H9 (cell line): ENCODE results near the gene DLX6. TPM values are rescaled to one million over a fixed set of nuclear protein-coding genes. Genes with fewer than 3 reads are reported as not detected.

Experiments
- DNase-seq: peaks from one replicate; pipeline ENCODE4 v3.0.0-alpha.2; 2017
- H2AFZ ChIP-seq: one replicate; pipeline ENCODE4 v1.6.1; 2013; ENCODE audit warnings: mild to moderate bottlenecking, low read length, control low read depth, moderate library complexity
- H2AK5ac ChIP-seq: 2 replicates; pipeline ENCODE4 v1.6.1; 2013; ENCODE audit warnings: low read length, control low read depth, mixed read lengths; ENCODE audit not compliant: insufficient read length
- H2BK120ac ChIP-seq: one replicate; pipeline ENCODE4 v1.6.1; 2013; ENCODE audit warnings: low read depth, mild to moderate bottlenecking, low read length, control low read depth, inconsistent platforms; ENCODE audit not compliant: poor library complexity, severe bottlenecking
- H2BK12ac ChIP-seq: 2 replicates; pipeline ENCODE4 v1.6.1; 2013; ENCODE audit warnings: low read length, control low read depth, mixed read lengths, low read depth; ENCODE audit not compliant: insufficient read length
- H2BK15ac ChIP-seq: 2 replicates; pipeline ENCODE4 v1.6.1; 2013; ENCODE audit warnings: low read depth, low read length, control low read depth
- H2BK20ac ChIP-seq: one replicate; pipeline ENCODE4 v1.6.1; 2013; ENCODE audit warnings: low read depth, mild to moderate bottlenecking, low read length, control low read depth, inconsistent platforms; ENCODE audit not compliant: poor library complexity, severe bottlenecking
- H2BK5ac ChIP-seq: 2 replicates; pipeline ENCODE4 v1.6.1; 2013; ENCODE audit warnings: low read length, control low read depth, mixed read lengths; ENCODE audit not compliant: insufficient read length
- H3K14ac ChIP-seq: 2 replicates; pipeline ENCODE4 v1.6.1; 2013; ENCODE audit warnings: low read length, control low read depth; ENCODE audit not compliant: insufficient read depth
- H3K18ac ChIP-seq: 2 replicates; pipeline ENCODE4 v1.6.1; 2013; ENCODE audit warnings: low read depth, mild to moderate bottlenecking, mixed read lengths, low read length, control low read depth; ENCODE audit not compliant: insufficient read length
- H3K23ac ChIP-seq: 2 replicates; pipeline ENCODE4 v1.6.1; 2013; ENCODE audit warnings: low read length, control low read depth, mixed read lengths, low read depth; ENCODE audit not compliant: insufficient read length
- H3K23me2 ChIP-seq: 2 replicates; pipeline ENCODE4 v1.6.1; 2013; ENCODE audit warnings: low read depth, mild to moderate bottlenecking, mixed read lengths, low read length, control low read depth; ENCODE audit not compliant: insufficient read length, poor library complexity, severe bottlenecking
- H3K27ac ChIP-seq: 2 replicates; pipeline ENCODE4 v1.5.1; 2013; ENCODE audit warnings: low read length, control low read depth, mixed read lengths, low read depth; ENCODE audit not compliant: insufficient read length
- H3K27me3 ChIP-seq: 2 replicates; pipeline ENCODE4 v1.6.1; 2013; ENCODE audit warnings: low read length, control low read depth, inconsistent platforms; ENCODE audit not compliant: insufficient read depth
- H3K4ac ChIP-seq: 2 replicates; pipeline ENCODE4 v1.6.1; 2013; ENCODE audit warnings: low read depth, mild to moderate bottlenecking, control low read depth, inconsistent platforms, low read length, moderate library complexity
- H3K4me1 ChIP-seq: 2 replicates; pipeline ENCODE4 v1.6.1; 2013; ENCODE audit warnings: low read length, control low read depth, inconsistent platforms; ENCODE audit not compliant: insufficient read depth
- H3K4me2 ChIP-seq: 2 replicates; pipeline ENCODE4 v1.6.1; 2013; ENCODE audit warnings: low read length, control low read depth, mixed read lengths; ENCODE audit not compliant: insufficient read length, insufficient read depth
- H3K56ac ChIP-seq: 2 replicates; pipeline ENCODE4 v1.6.1; 2013; ENCODE audit warnings: low read depth, mild to moderate bottlenecking, mixed read lengths, low read length, control low read depth; ENCODE audit not compliant: insufficient read length
- H3K79me1 ChIP-seq: 2 replicates; pipeline ENCODE4 v1.6.1; 2013; ENCODE audit warnings: low read depth, mild to moderate bottlenecking, moderate library complexity, low read length, control low read depth, inconsistent platforms; ENCODE audit not compliant: insufficient read depth, poor library complexity, severe bottlenecking
- H3K79me2 ChIP-seq: 2 replicates; pipeline ENCODE4 v1.6.1; 2013; ENCODE audit warnings: low read length, control low read depth, inconsistent platforms; ENCODE audit not compliant: insufficient read depth
- H3K9ac ChIP-seq: 2 replicates; pipeline ENCODE4 v1.6.1; 2013; ENCODE audit warnings: low read length, control low read depth, mixed read lengths; ENCODE audit not compliant: insufficient read length; ENCODE audit errors: extremely low read depth
- H3K9me3 ChIP-seq: one replicate; pipeline ENCODE4 v1.6.1; 2013; ENCODE audit warnings: low read depth, low read length, inconsistent platforms; ENCODE audit not compliant: control insufficient read depth
- H3T11ph ChIP-seq: one replicate; pipeline ENCODE4 v1.6.1; 2013; ENCODE audit warnings: mild to moderate bottlenecking, low read length, control low read depth, inconsistent platforms
- H4K20me1 ChIP-seq: one replicate; pipeline ENCODE4 v1.6.1; 2013; ENCODE audit not compliant: control insufficient read depth, insufficient read length, insufficient read depth
- H4K5ac ChIP-seq: 2 replicates; pipeline ENCODE4 v1.6.1; 2013; ENCODE audit warnings: low read depth, mild to moderate bottlenecking, mixed read lengths, low read length, control low read depth; ENCODE audit not compliant: insufficient read length
- H4K8ac ChIP-seq: replicated peaks from 2 replicates; pipeline ENCODE4 v1.6.1; 2013; ENCODE audit warnings: low read length, control low read depth, mixed read lengths, low read depth; ENCODE audit not compliant: insufficient read length
- H4K91ac ChIP-seq: 2 replicates; pipeline ENCODE4 v1.6.1; 2013; ENCODE audit warnings: low read depth, mild to moderate bottlenecking, moderate library complexity, mixed read lengths, low read length, control low read depth; ENCODE audit not compliant: insufficient read length
- H3K27ac Mint-ChIP-seq, 3 experiments: 2 replicates in 2 of 3; 3 replicates in 1 of 3; pipeline ENCODE4 v1.8.0; 2020 to 2021; ENCODE audit warnings: mixed read lengths in 3 of 3, mild to moderate bottlenecking in 1 of 3, moderate library complexity in 1 of 3
- H3K27me3 Mint-ChIP-seq: 2 replicates; pipeline ENCODE4 v1.8.0; 2021; ENCODE audit warnings: low read depth, mild to moderate bottlenecking, moderate library complexity, mixed read lengths
- H3K36me3 Mint-ChIP-seq, 3 experiments: 2 replicates in 2 of 3; 3 replicates in 1 of 3; pipeline ENCODE4 v1.8.0; 2020 to 2021; ENCODE audit warnings: low read depth in 3 of 3, mixed read lengths in 3 of 3; ENCODE audit not compliant: insufficient read depth in 1 of 3
- H3K4me1 Mint-ChIP-seq, 2 experiments: 2 replicates each; pipeline ENCODE4 v1.8.0; 2020; ENCODE audit warnings: mixed read lengths in 2 of 2
- H3K4me3 Mint-ChIP-seq, 2 experiments: 2 replicates in 1 of 2; 3 replicates in 1 of 2; pipeline ENCODE4 v1.8.0; 2020 to 2021; ENCODE audit warnings: mild to moderate bottlenecking in 2 of 2, mixed read lengths in 2 of 2, moderate library complexity in 1 of 2
- H3K9me3 Mint-ChIP-seq, 2 experiments: 2 replicates in 1 of 2; 3 replicates in 1 of 2; pipeline ENCODE4 v1.8.0; 2020; ENCODE audit warnings: mild to moderate bottlenecking in 2 of 2, mixed read lengths in 2 of 2, moderate library complexity in 1 of 2
- CTCF ChIP-seq: fragments of 200-600 bp; sonication (generic); conservative IDR thresholded peaks from 3 replicates; pipeline ENCODE4 v1.8.0; 2021; ENCODE audit warnings: antibody characterized with exemption, mild to moderate bottlenecking
- WGBS: extraction: QIAGEN DNeasy Blood & Tissue Kit; methylation state at CpG from one replicate; pipeline ENCODE4 v1.1.7; 2013; ENCODE audit warnings: missing lambda C conversion rate, low lambda C conversion rate, mixed read lengths; ENCODE audit not compliant: insufficient read length; ENCODE audit errors: extremely low coverage; 5-methylcytosine and 5-hydroxymethylcytosine counted together
- total RNA-seq: library from RNA; stranded (reverse); gene quantifications from 2 replicates; pipeline ENCODE4 v1.2.1, GENCODE V29; 2021

DLX6 gene
- total RNA-seq, 1 experiment from 2014 or later = 0.24 TPM

GRCh38 chr7:97014145-97014750 is 8.9 kb downstream of the DLX6 start:
- no peak for DNase-seq
- H3K4me2 ChIP-seq = no peak overlapping the region
- H3K4me1 Mint-ChIP-seq = peaks cover 17 to 57% of the 10 kb centered on the region in 2 experiments
- no peak overlapping the region for H3K4me3 Mint-ChIP-seq
- no peak overlapping the region for H2BK15ac ChIP-seq
- no CpG with 5 or more reads among the region's 5 CpGs for WGBS
- H3K18ac ChIP-seq = no peak overlapping the region
- H3K4me1 ChIP-seq = no peaks in the 10 kb centered on the region
- H3K4ac ChIP-seq = no peak overlapping the region
- H3K9ac ChIP-seq = no peak overlapping the region
- no peak overlapping the region for H3K23ac ChIP-seq
- H3K79me2 ChIP-seq = no peaks in the 10 kb centered on the region
- no peak for TF ChIP-seq CTCF
- H2BK20ac ChIP-seq = no peak overlapping the region
- peaks cover 100% of the 10 kb centered on the region for H3K27me3 Mint-ChIP-seq
- no peak overlapping the region for H3K56ac ChIP-seq
- H2BK12ac ChIP-seq = no peak overlapping the region
- H4K8ac ChIP-seq = no peak overlapping the region
- no peak overlapping the region for H4K91ac ChIP-seq
- H2AK5ac ChIP-seq = no peak overlapping the region
- H3K9me3 ChIP-seq = no peaks in the 10 kb centered on the region
- no peak overlapping the region for H3K14ac ChIP-seq
- H4K5ac ChIP-seq = no peak overlapping the region
- peaks cover 97% of the 10 kb centered on the region for H3K27me3 ChIP-seq
- no peaks in the 10 kb centered on the region for H3K36me3 Mint-ChIP-seq
- no peak overlapping the region for H3K27ac Mint-ChIP-seq
- H4K20me1 ChIP-seq = peaks cover 3% of the 10 kb centered on the region
- no peak overlapping the region for H3T11ph ChIP-seq
- H2BK5ac ChIP-seq = no peak overlapping the region
- H2BK120ac ChIP-seq = no peak overlapping the region
- H3K9me3 Mint-ChIP-seq = peaks cover 6 to 18% of the 10 kb centered on the region in 2 experiments
- H3K23me2 ChIP-seq = peaks cover 5% of the 10 kb centered on the region
- no peaks in the 10 kb centered on the region for H3K79me1 ChIP-seq
- H2AFZ ChIP-seq = no peak overlapping the region
- H3K27ac ChIP-seq = no peak overlapping the region
